AG09319 (cell line): ENCODE results near the gene LYPLA2.
A peak's percentile ranks its signal among the peaks of the same experiment; 100 is the strongest.

ENCODE experiments used
- DNase-seq: peaks from one replicate; pipeline ENCODE4 v3.0.0-alpha.2; 2010; ENCODE audit warnings: low read depth; ENCODE audit errors: extremely low read depth
- CTCF ChIP-seq: IDR thresholded peaks from 2 replicates; pipeline ENCODE4 v1.5.1; 2011; ENCODE audit warnings: low read depth, mild to moderate bottlenecking, inconsistent platforms, low read length, moderate library complexity

Gene LYPLA2

GRCh38 chr1:23768733-23769132 lies 22.2 kb upstream of the LYPLA2 start:
- DNase-seq = no peak
- no peak for TF ChIP-seq CTCF

DNA sequence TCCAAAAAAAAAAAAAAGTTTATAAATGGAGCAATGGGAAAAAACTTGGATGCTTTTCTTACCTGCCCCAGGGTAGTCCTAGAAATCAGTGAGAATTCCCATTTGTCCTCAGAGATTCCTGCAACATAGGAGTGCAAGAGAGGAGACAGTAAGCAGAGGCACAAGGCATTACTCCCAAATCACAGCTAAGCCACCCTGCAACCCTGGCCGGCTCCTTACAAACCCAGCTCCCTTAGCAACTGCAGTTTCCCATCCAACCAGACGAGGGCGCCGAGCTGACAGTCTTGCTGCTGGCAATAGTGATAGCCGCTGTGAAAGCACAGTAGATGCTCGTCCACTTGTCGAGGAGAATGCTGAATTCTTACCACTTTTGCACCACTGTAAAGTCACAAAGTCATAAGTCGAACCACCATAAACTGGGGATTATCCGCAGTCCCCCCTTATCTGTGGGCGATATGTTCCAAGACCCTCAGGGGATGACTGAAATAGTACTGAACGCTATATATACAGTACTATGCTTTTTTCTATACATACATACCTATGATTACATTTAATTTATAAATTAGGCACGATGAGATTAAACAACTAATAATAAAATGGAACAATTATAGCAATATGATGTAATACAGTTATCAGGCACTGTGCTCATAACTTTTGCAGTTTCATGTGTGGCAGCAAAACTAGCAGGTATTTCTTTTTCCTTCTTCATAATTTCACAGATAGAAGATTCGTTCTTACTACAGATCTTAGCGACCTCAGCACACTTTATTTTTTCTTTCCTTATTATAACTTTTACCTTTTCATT lies 18.7 kb upstream of the LYPLA2 start:
- DNase-seq = peak; percentile 53
- peak; percentile 99 for TF ChIP-seq CTCF

DNA sequence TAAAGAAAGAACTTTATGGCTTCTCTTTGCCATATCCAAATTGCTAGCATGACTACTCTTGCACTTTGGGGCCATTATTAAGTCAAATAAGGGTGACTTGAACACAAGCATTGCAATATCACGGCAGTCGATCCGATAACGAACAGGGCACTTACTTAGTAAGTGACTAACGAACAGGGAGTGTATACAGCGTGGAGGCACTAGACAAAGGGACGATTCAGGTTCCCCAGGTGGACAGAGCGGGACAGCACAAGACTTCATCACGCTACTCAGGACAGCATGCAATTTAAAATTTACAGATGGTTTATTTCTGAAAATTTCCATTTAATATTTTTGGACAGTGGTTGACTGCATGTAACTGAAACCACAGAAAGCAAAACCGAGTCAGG lies 18.1 kb upstream of the LYPLA2 start:
- no peak for TF ChIP-seq CTCF
- no peak for DNase-seq

GRCh38 chr1:23774174-23774880 lies 16.6 kb upstream of the LYPLA2 start:
- DNase-seq = no peak
- TF ChIP-seq CTCF = no peak

GRCh38 chr1:23776217-23776616 lies 14.7 kb upstream of the LYPLA2 start:
- no peak for TF ChIP-seq CTCF
- DNase-seq = no peak

DNA sequence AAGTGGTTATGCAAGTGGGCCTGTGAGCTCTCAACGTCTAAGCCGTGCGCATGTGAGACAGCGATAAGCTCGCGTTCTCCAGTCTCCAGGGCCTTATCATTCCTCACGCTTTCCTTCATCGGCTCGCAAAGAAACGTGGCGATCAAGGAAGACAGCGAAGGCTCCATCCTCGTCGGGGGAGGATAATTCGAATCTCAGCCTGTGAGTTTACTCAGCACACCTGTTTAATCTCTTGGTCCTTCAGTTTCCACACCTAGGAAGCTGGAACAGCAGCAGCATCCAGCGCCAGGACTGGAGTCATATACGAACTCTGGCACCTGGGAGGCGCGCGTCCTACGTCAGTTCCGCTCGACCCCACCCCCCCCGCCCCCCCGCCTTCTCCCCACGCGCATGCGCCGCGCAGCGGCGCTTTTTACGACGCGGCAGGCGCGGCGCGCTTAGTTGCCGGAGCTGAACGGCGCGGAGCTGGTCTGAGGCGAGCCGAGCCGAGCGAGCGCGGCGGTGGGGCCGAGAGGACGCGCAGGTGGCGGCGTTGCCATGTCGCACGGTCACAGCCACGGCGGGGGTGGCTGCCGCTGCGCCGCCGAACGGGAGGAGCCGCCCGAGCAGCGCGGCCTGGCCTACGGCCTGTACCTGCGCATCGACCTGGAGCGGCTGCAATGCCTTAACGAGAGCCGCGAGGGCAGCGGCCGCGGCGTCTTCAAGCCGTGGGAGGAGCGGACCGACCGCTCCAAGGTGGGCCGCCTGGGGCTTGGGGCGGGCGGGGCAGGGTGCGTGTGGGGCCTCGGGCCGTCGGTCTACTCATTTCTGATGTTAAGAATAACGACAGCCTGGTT lies 12.7 kb upstream of the LYPLA2 start, which contains the start of gene PITHD1:
Gene PITHD1, plus strand, starts transcription at position 440 of the 836 bp plus-strand sequence. Its CDS starts 98 bp downstream, at position 538.
- DNase-seq = peak; percentile 55
- no peak for TF ChIP-seq CTCF
